ENCODE results near the gene U2SURP. TPM values are rescaled to one million over a fixed set of nuclear protein-coding genes. Genes with fewer than 3 reads are reported as not detected.

The U2SURP gene
- 100 to 1,000 TPM; 137 TPM for total RNA-seq
- polyA plus RNA-seq, result 100 to 1,000 TPM in 1 of 2 donors, 10 to 100 TPM in 1; 97.6 to 115 TPM

GRCh38 chr3:143001369-143002082 lies at the start of gene U2SURP:
Gene U2SURP (plus strand): TSS chr3:143001570. CDS start chr3:143001629, 59 bp downstream.
- Mint-ChIP-seq H3K4me1 (peaks cover 28 to 57% (median 38%) of the 10 kb centered on the region in 4 donors), H3K4me3 (peak within 1 kb of the TSS; percentile 97 to 100 (median 99)), H3K27ac (peak within 1 kb of the TSS; percentile 97 to 100 (median 100)), H3K36me3 (peaks cover 0 to 16% of the 10 kb centered on the region in 2 donors), H3K27me3 (peaks cover 0 to 2% of the 10 kb centered on the region in 2 donors), H3K9me3 (no peaks in the 10 kb centered on the region)
- CTCF ChIA-PET (ENCODE audit: partially characterized antibody), result interaction anchor here (0.9 to 4.3 kb wide), 8 partner anchors 11 to 970 kb away, joined by 3 to 16 read pairs (median 3); partner anchors contain the start of gene DIPK2A
- peaks cover 49% of the 10 kb centered on the region for H3K4me1 ChIP-seq (ENCODE audit: insufficient read depth, low read length)
- H3K36me3 ChIP-seq (ENCODE audit: insufficient read depth, low read length), result no peaks in the 10 kb centered on the region
- no peaks in the 10 kb centered on the region for H3K27me3 ChIP-seq (ENCODE audit: insufficient read depth, low read length)
- DNase-seq, result peak; percentile 88 to 96 (median 92)
- H3K27ac ChIP-seq (ENCODE audit: low read depth, low read length), result peak within 1 kb of the TSS; percentile 95
- peak within 1 kb of the TSS; percentile 82 to 100 for H3K4me3 ChIP-seq (ENCODE audit: low read length in 2 of 2)
- intact Hi-C loops (cut with micrococcal nuclease), result loop anchor here (1.0 to 5.0 kb wide), 9 partner anchors 117 to 1263 kb away; partner anchors contain the start of genes ATP1B3, ATR, CHST2 and PLS1
- H3K9me3 ChIP-seq (ENCODE audit: control insufficient read depth in 1 of 2, low read length in 2 of 2), result no peaks in the 10 kb centered on the region
- POLR2A ChIA-PET (ENCODE audit: partially characterized antibody), result interaction anchor here (1.0 to 4.6 kb wide), 19 partner anchors 8 to 1770 kb away, joined by 3 to 72 read pairs (median 5); partner anchors contain the start of genes ATR, DIPK2A, PLS1 and PXYLP1

DNA sequence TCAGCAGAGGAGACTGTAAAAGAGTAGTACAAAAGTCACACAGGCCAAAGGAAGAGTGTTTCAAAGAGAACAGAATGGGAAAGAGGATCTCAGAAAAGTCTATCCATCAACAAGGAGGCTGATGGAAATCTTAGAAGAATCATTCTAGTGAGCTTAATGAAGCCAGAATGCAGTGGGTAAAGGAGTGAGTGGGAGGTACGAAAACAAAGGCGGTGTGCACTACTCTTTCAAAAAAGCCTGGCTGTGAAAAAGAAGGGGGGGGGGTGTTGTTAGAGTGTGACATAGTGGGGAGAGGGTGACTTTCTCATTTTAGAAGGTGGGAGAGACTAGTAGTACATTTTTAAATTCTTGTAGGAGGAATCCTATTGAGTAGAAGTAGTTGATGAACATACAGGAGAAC lies 49.6 kb upstream of the U2SURP start:
- no peak overlapping the region for H3K4me3 ChIP-seq (ENCODE audit: low read length in 2 of 2)
- no peaks in the 10 kb centered on the region for H3K27me3 ChIP-seq (ENCODE audit: insufficient read depth, low read length)
- no peaks in the 10 kb centered on the region for H3K9me3 ChIP-seq (ENCODE audit: control insufficient read depth in 1 of 2, low read length in 2 of 2)
- intact Hi-C loops (cut with micrococcal nuclease), result no loop called here
- no peaks in the 10 kb centered on the region for H3K36me3 ChIP-seq (ENCODE audit: insufficient read depth, low read length)
- Mint-ChIP-seq H3K9me3 (no peaks in the 10 kb centered on the region), H3K27ac (no peak overlapping the region), H3K36me3 (no peaks in the 10 kb centered on the region), H3K4me3 (no peak overlapping the region), H3K27me3 (peaks cover 29 to 30% of the 10 kb centered on the region in 2 donors), H3K4me1 (peaks cover 4 to 7% (median 5%) of the 10 kb centered on the region in 4 donors)
- H3K4me1 ChIP-seq (ENCODE audit: insufficient read depth, low read length), result no peaks in the 10 kb centered on the region
- POLR2A ChIA-PET (ENCODE audit: partially characterized antibody), result no interaction called here
- H3K27ac ChIP-seq (ENCODE audit: low read depth, low read length), result no peak overlapping the region
- no peak for DNase-seq
- CTCF ChIA-PET (ENCODE audit: partially characterized antibody), result interaction anchor here (0.6 kb wide), 1 partner anchor 1705 kb away, joined by 4 read pairs; no protein-coding TSS in a partner anchor

GRCh38 chr3:142952272-142953193 lies 48.8 kb upstream of the U2SURP start:
- H3K27me3 Mint-ChIP-seq, result peaks cover 30 to 33% of the 10 kb centered on the region in 2 donors
- CTCF ChIA-PET (ENCODE audit: partially characterized antibody), result no interaction called here
- no peak overlapping the region for H3K4me3 ChIP-seq (ENCODE audit: low read length in 2 of 2)
- no peaks in the 10 kb centered on the region for H3K4me1 ChIP-seq (ENCODE audit: insufficient read depth, low read length)
- H3K4me3 Mint-ChIP-seq, result no peak overlapping the region
- no peak overlapping the region for H3K27ac Mint-ChIP-seq
- no peaks in the 10 kb centered on the region for H3K9me3 Mint-ChIP-seq
- intact Hi-C loops (cut with micrococcal nuclease), result no loop called here
- no peaks in the 10 kb centered on the region for H3K36me3 ChIP-seq (ENCODE audit: insufficient read depth, low read length)
- POLR2A ChIA-PET (ENCODE audit: partially characterized antibody), result no interaction called here
- no peak for DNase-seq
- peaks cover 0 to 5% (median 2%) of the 10 kb centered on the region in 4 donors for H3K4me1 Mint-ChIP-seq
- H3K9me3 ChIP-seq (ENCODE audit: control insufficient read depth in 1 of 2, low read length in 2 of 2), result no peaks in the 10 kb centered on the region
- H3K27ac ChIP-seq (ENCODE audit: low read depth, low read length), result no peak overlapping the region
- H3K36me3 Mint-ChIP-seq, result no peaks in the 10 kb centered on the region
- no peaks in the 10 kb centered on the region for H3K27me3 ChIP-seq (ENCODE audit: insufficient read depth, low read length)

GRCh38 chr3:142953443-142953842 lies 47.9 kb upstream of the U2SURP start:
- no peak for DNase-seq
- no peaks in the 10 kb centered on the region for H3K36me3 ChIP-seq (ENCODE audit: insufficient read depth, low read length)
- Mint-ChIP-seq H3K9me3 (no peaks in the 10 kb centered on the region), H3K27ac (no peak overlapping the region), H3K4me1 (no peaks in the 10 kb centered on the region), H3K27me3 (peaks cover 26 to 30% of the 10 kb centered on the region in 2 donors), H3K4me3 (no peak overlapping the region), H3K36me3 (no peaks in the 10 kb centered on the region)
- no peaks in the 10 kb centered on the region for H3K9me3 ChIP-seq (ENCODE audit: control insufficient read depth in 1 of 2, low read length in 2 of 2)
- no peak overlapping the region for H3K4me3 ChIP-seq (ENCODE audit: low read length in 2 of 2)
- H3K27me3 ChIP-seq (ENCODE audit: insufficient read depth, low read length), result no peaks in the 10 kb centered on the region
- CTCF ChIA-PET (ENCODE audit: partially characterized antibody), result no interaction called here
- no peak overlapping the region for H3K27ac ChIP-seq (ENCODE audit: low read depth, low read length)
- POLR2A ChIA-PET (ENCODE audit: partially characterized antibody), result interaction anchor here (0.6 kb wide), 1 partner anchor 11 kb away, joined by 3 read pairs; no protein-coding TSS in a partner anchor
- no peaks in the 10 kb centered on the region for H3K4me1 ChIP-seq (ENCODE audit: insufficient read depth, low read length)
- intact Hi-C loops (cut with micrococcal nuclease), result no loop called here

DNA sequence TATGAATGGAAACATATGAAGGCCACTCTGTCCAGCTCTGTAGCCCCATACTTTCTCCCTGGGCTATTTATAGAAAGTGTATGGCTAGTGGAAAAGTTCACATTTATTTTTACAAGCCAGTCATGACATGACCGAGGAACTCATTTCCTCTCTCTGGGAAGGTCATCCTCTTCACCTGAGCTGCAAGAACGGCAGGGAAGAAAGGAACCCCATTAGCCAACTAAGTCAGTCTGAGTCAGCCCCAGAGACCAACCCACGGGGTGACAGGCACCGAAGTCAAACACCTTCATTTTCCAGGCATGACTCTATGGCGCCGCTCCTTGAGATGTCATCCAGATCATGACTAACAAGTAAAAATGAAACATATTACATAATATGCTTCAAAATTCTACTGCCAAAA lies 42.7 kb upstream of the U2SURP start:
- Mint-ChIP-seq H3K4me3 (no peak overlapping the region), H3K4me1 (peaks cover 0 to 14% (median 11%) of the 10 kb centered on the region in 4 donors), H3K9me3 (no peaks in the 10 kb centered on the region), H3K36me3 (peaks cover 0 to 5% of the 10 kb centered on the region in 2 donors), H3K27ac (no peak overlapping the region), H3K27me3 (peaks cover 38 to 51% of the 10 kb centered on the region in 2 donors)
- H3K4me3 ChIP-seq (ENCODE audit: low read length in 2 of 2), result no peak overlapping the region
- H3K9me3 ChIP-seq (ENCODE audit: control insufficient read depth in 1 of 2, low read length in 2 of 2), result no peaks in the 10 kb centered on the region
- ChIA-PET CTCF (ENCODE audit: partially characterized antibody) (no interaction called here), POLR2A (ENCODE audit: partially characterized antibody) (no interaction called here)
- H3K36me3 ChIP-seq (ENCODE audit: insufficient read depth, low read length), result no peaks in the 10 kb centered on the region
- peaks cover 4% of the 10 kb centered on the region for H3K4me1 ChIP-seq (ENCODE audit: insufficient read depth, low read length)
- no peaks in the 10 kb centered on the region for H3K27me3 ChIP-seq (ENCODE audit: insufficient read depth, low read length)
- DNase-seq, result no peak
- intact Hi-C loops (cut with micrococcal nuclease), result no loop called here
- no peak overlapping the region for H3K27ac ChIP-seq (ENCODE audit: low read depth, low read length)

DNA sequence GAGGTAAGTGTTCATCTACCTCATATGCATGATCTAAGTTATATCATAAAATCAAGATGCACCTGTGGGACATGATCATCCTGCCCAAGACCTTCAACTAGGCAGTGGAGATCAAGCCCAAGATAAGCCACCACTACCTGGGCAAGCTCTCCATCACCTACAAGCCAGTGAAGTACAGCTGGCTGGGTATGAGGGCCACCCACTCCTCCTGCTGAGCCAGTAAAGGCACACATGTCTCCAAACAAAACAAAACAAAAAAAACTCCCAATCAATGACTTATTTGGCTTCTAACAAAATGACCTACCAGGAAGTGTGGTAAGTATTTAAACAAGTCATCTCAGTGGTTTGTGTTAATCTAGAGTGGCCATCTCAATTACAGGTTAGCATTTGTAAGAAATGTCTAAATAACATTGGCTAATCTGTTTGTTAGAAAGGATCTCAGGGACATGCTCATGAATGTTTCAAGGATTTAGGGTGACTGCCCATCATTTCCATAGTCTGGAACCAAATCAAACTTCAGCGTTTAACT lies 41.0 kb upstream of the U2SURP start:
- Mint-ChIP-seq H3K4me3 (no peak overlapping the region), H3K27me3 (peaks cover 44 to 58% of the 10 kb centered on the region in 2 donors), H3K9me3 (no peaks in the 10 kb centered on the region), H3K27ac (no peak overlapping the region), H3K36me3 (peaks cover 0 to 10% of the 10 kb centered on the region in 2 donors), H3K4me1 (peaks cover 4 to 19% (median 15%) of the 10 kb centered on the region in 4 donors)
- POLR2A ChIA-PET (ENCODE audit: partially characterized antibody), result no interaction called here
- H3K27ac ChIP-seq (ENCODE audit: low read depth, low read length), result no peak overlapping the region
- no peaks in the 10 kb centered on the region for H3K9me3 ChIP-seq (ENCODE audit: control insufficient read depth in 1 of 2, low read length in 2 of 2)
- CTCF ChIA-PET (ENCODE audit: partially characterized antibody), result no interaction called here
- H3K4me1 ChIP-seq (ENCODE audit: insufficient read depth, low read length), result peaks cover 4% of the 10 kb centered on the region
- peaks cover 5% of the 10 kb centered on the region for H3K27me3 ChIP-seq (ENCODE audit: insufficient read depth, low read length)
- no peak overlapping the region for H3K4me3 ChIP-seq (ENCODE audit: low read length in 2 of 2)
- DNase-seq, result no peak
- H3K36me3 ChIP-seq (ENCODE audit: insufficient read depth, low read length), result no peaks in the 10 kb centered on the region
- intact Hi-C loops (cut with micrococcal nuclease), result no loop called here
